Activated CD4-positive, alpha-beta T cell treated with anti-CD3 and anti-CD28 coated beads, Interleukin-2, amount 10 ng/mL, durations not matched to agents 7 days and 5 days (primary cell): ENCODE measurements around the gene CLTRN. TPM values are rescaled to one million over a fixed set of nuclear protein-coding genes. Genes with fewer than 3 reads are reported as not detected.
"Not testable (repeated sequence)": the region's sequence is repeated elsewhere in the genome, so short reads cannot be mapped to it uniquely, and the experiment has no call there.

Experiments used
- CTCF ChIA-PET: fragments of 350-600 bp; sonication (Branson Sonifier 250); formaldehyde crosslinking; loops from one replicate; lab custom pipeline; 2021; ENCODE audit warnings: antibody characterized with exemption; lab: Charles Lee
- POLR2A ChIA-PET: fragments of 350-600 bp; sonication (Branson Sonifier 250); formaldehyde crosslinking; loops from one replicate; lab custom pipeline; 2021; ENCODE audit warnings: antibody characterized with exemption; lab: Charles Lee
- DNase-seq: peaks from one replicate; pipeline ENCODE4 v3.0.0-alpha.2; 2020
- H3K27ac Mint-ChIP-seq: one replicate; pipeline ENCODE4 v1.8.0; 2021; ENCODE audit warnings: mild to moderate bottlenecking, moderate library complexity, mixed read lengths
- H3K27me3 Mint-ChIP-seq: one replicate; pipeline ENCODE4 v1.8.0; 2021; ENCODE audit warnings: mixed read lengths
- H3K36me3 Mint-ChIP-seq: one replicate; pipeline ENCODE4 v1.8.0; 2021; ENCODE audit warnings: low read depth, mixed read lengths
- H3K4me1 Mint-ChIP-seq: one replicate; pipeline ENCODE4 v1.8.0; 2021; ENCODE audit warnings: mixed read lengths
- H3K4me3 Mint-ChIP-seq: one replicate; pipeline ENCODE4 v1.8.0; 2021; ENCODE audit warnings: mild to moderate bottlenecking, moderate library complexity, mixed read lengths
- H3K9me3 Mint-ChIP-seq: one replicate; pipeline ENCODE4 v1.8.0; 2021; ENCODE audit warnings: mixed read lengths
- total RNA-seq, 2 experiments: library from RNA; stranded (reverse); gene quantifications; one replicate each; pipeline ENCODE4 v1.2.3, GENCODE V29; 2021

Gene CLTRN
- total RNA-seq, 2 experiments from 2014 or later: 0.17 to 0.21 TPM

DNA sequence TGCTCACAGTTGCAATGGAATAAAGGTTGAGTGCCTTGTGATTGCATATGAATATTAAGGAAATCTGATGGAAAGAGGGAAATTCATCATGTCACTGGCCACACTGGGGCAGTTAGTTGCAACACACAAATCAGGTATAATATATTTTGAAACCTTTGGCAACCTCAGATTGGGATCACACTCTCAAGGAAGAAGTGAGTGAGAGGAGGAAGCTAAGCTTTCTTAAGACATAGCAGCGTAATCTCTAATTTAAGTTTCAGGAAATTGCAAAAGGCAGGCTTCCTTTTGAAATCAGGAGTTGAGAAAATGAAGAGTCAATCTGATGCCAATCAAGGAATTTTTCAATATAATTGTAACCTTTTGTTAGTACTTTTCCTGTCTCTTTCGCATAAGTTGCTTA, 12.3 kb upstream of the CLTRN start:
- CTCF ChIA-PET: no interaction called here
- Mint-ChIP-seq H3K27ac (no peak overlapping the region), H3K27me3 (no peaks in the 10 kb centered on the region), H3K4me3 (no peak overlapping the region), H3K36me3 (no peaks in the 10 kb centered on the region), H3K9me3 (no peaks in the 10 kb centered on the region), H3K4me1 (peaks cover 23% of the 10 kb centered on the region)
- POLR2A ChIA-PET: no interaction called here
- no peak for DNase-seq

DNA sequence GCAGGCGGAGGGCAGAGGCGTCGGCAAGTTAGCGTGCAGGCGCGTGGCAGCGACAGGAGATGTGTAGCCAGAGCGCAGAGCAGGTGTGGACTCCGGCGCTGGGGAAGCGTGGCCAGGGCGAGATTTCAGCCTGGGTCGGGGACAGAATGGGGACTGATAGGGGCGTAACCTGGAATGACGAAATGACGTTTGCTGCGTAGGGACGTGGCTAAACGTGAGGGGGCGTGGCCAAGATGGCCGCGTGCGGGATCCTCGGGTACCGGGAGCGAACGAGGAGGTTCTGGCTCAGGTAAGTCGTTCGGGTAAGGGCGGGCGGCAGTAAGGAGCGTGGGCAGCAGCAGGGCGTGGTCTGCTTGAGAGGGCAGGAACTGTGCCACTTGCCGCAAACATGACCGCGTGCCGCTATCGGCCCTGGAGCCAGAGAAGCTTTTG, 10.9 kb upstream of the CLTRN start:
- peak; percentile 79 for DNase-seq

DNA sequence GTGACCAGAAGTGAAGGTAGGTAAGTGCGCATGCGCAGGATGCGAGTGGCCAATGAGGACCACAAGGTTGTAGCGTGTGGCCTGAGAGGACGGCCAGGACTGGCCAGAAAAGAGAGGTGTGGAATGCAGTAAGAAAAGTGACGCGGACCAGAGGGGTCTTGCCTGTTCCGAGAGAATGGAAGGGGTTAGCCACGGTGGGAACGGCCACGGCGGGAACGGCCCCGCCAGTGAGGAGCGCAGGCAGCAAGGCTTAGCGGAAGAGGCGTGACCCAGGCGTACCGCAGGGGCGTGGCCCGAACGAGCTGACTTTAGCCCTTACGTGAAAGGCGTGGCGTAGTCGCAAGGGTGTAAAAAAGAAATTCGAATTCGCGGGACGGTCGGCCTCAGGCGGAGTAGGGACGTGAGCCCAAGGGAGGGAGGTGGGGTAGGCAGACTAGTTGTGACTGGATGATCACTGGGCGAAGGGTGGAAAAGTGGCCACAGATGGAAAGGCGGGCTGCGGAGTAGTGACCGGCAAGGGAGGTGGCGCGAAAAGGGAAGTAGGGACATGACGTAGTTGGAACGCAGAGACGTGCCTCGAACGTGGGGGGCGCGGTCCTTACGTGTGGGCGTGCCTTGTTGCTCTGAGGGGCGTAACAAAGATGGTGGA, 10.4 kb upstream of the CLTRN start:
- CTCF ChIA-PET: no interaction called here
- POLR2A ChIA-PET: interaction anchor here (0.7 to 1.0 kb wide), 2 partner anchors 76 to 1980 kb away, joined by 3 read pairs; no protein-coding TSS in a partner anchor
- Mint-ChIP-seq H3K4me3 (no peak overlapping the region), H3K27ac (no peak overlapping the region), H3K36me3 (no peaks in the 10 kb centered on the region), H3K9me3 (no peaks in the 10 kb centered on the region), H3K4me1 (peaks cover 20% of the 10 kb centered on the region), H3K27me3 (no peaks in the 10 kb centered on the region)
- DNase-seq: peak; percentile 88

More for the DNA sequence above, 10.9 kb upstream of the CLTRN start:
- Mint-ChIP-seq H3K4me3 (no peak overlapping the region), H3K27ac (no peak overlapping the region), H3K4me1 (peaks cover 23% of the 10 kb centered on the region), H3K9me3 (no peaks in the 10 kb centered on the region), H3K36me3 (no peaks in the 10 kb centered on the region), H3K27me3 (no peaks in the 10 kb centered on the region)
- CTCF ChIA-PET: no interaction called here
- POLR2A ChIA-PET: interaction anchor here (1.0 kb wide), 1 partner anchor 75 kb away, joined by 3 read pairs; no protein-coding TSS in a partner anchor

DNA sequence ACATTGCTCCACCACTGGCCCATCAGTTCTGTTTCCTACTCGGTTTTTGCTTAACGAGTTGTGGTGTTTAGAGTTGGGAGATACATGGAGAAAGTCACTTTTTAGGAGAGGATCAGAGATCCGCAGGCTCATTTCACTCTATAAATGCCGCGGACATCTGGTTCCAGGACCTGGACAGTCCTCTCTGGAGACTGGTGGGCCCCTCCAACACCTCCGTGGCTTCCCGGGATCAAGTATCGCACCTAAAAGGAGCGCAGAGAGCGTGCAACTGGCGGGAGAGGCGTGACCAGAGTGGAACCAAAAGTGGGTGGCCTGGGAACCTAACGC, 9.9 kb upstream of the CLTRN start:
- ChIA-PET CTCF (no interaction called here), POLR2A (interaction anchor here (0.7 to 1.0 kb wide), 2 partner anchors 76 to 1980 kb away, joined by 3 read pairs; no protein-coding TSS in a partner anchor)
- DNase-seq: no peak
- no peaks in the 10 kb centered on the region for H3K27me3 Mint-ChIP-seq
- no peak overlapping the region for H3K4me3 Mint-ChIP-seq
- peaks cover 20% of the 10 kb centered on the region for H3K4me1 Mint-ChIP-seq
- no peaks in the 10 kb centered on the region for H3K36me3 Mint-ChIP-seq
- no peaks in the 10 kb centered on the region for H3K9me3 Mint-ChIP-seq
- no peak overlapping the region for H3K27ac Mint-ChIP-seq

DNA sequence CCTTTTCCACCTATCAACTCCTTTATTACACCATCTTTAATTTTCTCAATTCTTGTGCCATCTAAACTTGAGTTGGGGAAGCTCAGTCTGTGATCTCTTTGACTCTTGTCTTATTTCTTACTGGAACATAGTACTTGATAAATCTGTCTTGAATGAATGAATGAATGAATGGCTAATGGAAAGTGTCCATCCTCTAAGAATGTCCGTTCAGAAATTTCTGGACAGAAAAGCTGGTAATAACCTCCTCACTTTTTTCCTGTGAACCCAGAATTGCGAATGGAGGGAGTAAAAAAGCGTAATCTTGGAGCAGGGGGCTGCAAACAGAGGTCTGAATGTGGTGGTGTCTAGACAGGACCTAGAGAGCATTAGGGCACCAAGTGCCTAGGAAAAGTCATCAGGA, 9.4 kb upstream of the CLTRN start:
- Mint-ChIP-seq H3K9me3 (no peaks in the 10 kb centered on the region), H3K27me3 (no peaks in the 10 kb centered on the region), H3K27ac (no peak overlapping the region), H3K4me3 (no peak overlapping the region), H3K36me3 (no peaks in the 10 kb centered on the region), H3K4me1 (peaks cover 17% of the 10 kb centered on the region)
- CTCF ChIA-PET: no interaction called here
- DNase-seq: no peak
- POLR2A ChIA-PET: no interaction called here

DNA sequence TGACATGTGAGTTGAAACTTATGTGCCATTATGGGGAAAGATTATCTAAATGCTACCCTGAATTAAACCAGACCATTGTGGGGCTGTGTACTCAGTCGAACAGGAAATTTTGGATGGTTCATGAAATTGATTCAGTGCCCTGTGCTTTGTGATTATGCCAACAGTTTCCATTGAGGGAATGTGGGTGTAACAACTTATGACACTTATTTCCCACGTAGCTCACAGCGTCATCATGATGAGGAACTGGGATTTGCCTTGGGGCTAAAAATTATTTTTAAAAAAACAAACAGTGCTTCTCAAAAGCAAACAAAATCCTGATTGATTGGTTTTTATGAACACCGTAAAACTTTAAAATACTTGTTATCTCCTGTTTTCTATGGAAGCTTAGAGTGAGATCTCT, 8.3 kb upstream of the CLTRN start:
- Mint-ChIP-seq H3K4me1 (peaks cover 15% of the 10 kb centered on the region), H3K27ac (no peak overlapping the region), H3K36me3 (no peaks in the 10 kb centered on the region), H3K9me3 (no peaks in the 10 kb centered on the region), H3K27me3 (no peaks in the 10 kb centered on the region), H3K4me3 (no peak overlapping the region)
- ChIA-PET CTCF (no interaction called here), POLR2A (no interaction called here)
- no peak for DNase-seq

DNA sequence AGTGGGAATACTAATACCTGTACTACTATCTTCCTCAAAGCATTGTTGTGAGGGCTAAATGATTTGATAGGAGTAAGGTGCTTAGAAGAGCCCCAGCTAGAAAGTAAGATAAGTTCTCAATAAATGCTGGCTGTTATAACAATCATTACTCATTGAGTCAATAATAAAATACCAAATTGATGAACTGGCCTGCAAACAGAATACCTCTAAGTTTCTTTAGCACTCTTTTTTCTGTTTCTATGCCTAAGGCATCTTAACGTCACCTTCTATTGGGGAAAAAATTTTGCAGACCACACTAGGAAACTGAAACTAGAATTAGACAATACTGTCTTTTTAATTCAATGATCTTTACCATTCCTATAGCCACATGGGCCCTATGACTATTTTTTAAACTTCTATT, 1.2 kb downstream of the CLTRN start:
- Mint-ChIP-seq H3K27me3 (peaks cover 9% of the 10 kb centered on the region), H3K36me3 (no peaks in the 10 kb centered on the region), H3K4me3 (no peak overlapping the region), H3K4me1 (no peaks in the 10 kb centered on the region), H3K9me3 (no peaks in the 10 kb centered on the region), H3K27ac (no peak overlapping the region)
- ChIA-PET CTCF (interaction anchor here (0.5 kb wide), 1 partner anchor 1118 kb away, joined by 3 read pairs; no protein-coding TSS in a partner anchor), POLR2A (no interaction called here)
- DNase-seq: no peak

DNA sequence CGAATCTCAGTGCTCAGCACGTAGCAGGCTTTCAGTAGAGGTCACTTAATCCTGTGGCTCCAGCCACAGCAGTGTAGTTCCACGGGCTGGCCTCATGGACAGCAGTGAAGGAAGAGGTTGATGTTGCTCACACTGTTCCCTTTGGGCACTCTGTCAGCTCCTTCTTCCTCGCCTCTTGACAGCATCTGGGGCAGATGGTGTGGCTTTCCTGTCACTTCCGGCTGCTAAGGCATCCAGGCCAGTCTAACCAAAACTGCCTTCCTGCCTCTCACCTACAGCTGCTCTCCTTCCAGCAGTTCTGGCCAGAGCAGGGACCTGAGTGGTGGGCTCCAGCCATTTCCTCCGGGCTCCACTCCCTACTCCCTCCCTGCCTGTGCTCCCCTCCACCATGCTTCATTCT, 9.8 kb downstream of the CLTRN start:
- H3K4me3 Mint-ChIP-seq, H3K27me3 Mint-ChIP-seq, H3K4me1 Mint-ChIP-seq, CTCF ChIA-PET, POLR2A ChIA-PET, DNase-seq, H3K36me3 Mint-ChIP-seq, H3K27ac Mint-ChIP-seq, H3K9me3 Mint-ChIP-seq: not testable (repeated sequence)

DNA sequence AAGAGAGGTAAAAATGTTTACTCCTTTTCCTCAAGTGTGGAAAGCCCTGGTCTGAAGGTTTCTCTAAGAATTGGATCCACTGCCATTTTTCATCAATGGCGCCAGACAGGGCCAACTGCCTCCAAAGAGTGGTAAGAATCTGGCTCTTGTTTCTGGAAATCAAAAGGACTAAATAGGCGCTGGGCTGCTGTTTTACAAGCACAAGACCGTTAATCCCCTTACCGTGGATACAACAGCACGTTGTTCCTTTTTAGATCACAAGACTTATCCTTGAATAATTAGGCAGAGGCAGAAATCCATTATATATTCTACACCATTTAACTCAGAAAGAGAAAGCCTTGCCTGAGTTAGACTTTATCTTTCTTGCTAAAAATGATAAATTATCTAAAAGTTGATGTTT, 10.6 kb downstream of the CLTRN start:
- Mint-ChIP-seq H3K4me1 (no peaks in the 10 kb centered on the region), H3K9me3 (no peaks in the 10 kb centered on the region), H3K27me3 (peaks cover 2% of the 10 kb centered on the region), H3K27ac (no peak overlapping the region), H3K4me3 (no peak overlapping the region), H3K36me3 (no peaks in the 10 kb centered on the region)
- no peak for DNase-seq
- ChIA-PET POLR2A (no interaction called here), CTCF (no interaction called here)

DNA sequence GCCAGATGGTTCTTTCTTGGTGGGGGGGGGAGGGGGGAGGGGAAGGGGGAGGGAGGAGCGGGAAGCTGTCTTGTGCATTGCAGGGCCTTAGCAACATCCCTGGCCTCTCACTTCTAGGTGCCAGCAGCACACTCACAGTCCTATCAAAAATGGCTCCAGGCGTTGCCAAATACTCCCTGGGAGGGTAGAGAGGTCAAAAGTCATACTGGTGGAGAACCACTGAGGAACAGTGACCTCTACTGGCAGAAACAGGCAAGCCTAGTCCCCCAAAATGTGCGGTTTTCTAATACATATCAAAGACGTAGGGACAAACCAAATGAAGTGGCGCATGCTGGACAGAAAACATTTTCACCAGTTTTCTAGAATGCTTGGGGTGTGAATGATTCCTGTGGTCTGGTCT, 17.1 kb downstream of the CLTRN start:
- H3K36me3 Mint-ChIP-seq, H3K4me1 Mint-ChIP-seq, DNase-seq, H3K4me3 Mint-ChIP-seq, H3K9me3 Mint-ChIP-seq, POLR2A ChIA-PET, CTCF ChIA-PET, H3K27ac Mint-ChIP-seq, H3K27me3 Mint-ChIP-seq: not testable (repeated sequence)

DNA sequence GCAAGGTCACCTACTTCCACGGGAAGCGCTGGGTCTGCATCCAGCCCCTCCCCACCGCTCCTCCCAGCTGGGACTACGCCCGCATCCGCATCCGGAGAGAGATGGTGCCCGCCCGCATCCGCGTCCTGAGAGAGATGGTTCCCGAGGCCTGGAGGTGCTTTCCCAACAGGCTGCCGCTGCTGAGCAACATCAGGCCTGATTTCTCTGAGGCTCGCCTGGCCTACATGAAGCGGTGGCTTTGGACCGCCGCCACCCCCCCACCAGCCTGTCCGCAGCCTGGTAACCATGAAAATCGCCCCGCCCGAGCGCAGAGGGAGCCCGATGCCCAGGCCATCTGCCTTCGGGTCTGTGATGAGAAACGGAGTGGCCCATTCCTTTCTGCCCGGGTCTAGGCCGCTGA, 18.1 kb downstream of the CLTRN start:
- H3K36me3 Mint-ChIP-seq: no peaks in the 10 kb centered on the region
- H3K27me3 Mint-ChIP-seq: peaks cover 2% of the 10 kb centered on the region
- H3K9me3 Mint-ChIP-seq: no peaks in the 10 kb centered on the region
- DNase-seq: no peak
- ChIA-PET POLR2A (no interaction called here), CTCF (no interaction called here)
- H3K4me3 Mint-ChIP-seq: no peak overlapping the region
- H3K27ac Mint-ChIP-seq: no peak overlapping the region
- H3K4me1 Mint-ChIP-seq: peaks cover 6% of the 10 kb centered on the region

DNA sequence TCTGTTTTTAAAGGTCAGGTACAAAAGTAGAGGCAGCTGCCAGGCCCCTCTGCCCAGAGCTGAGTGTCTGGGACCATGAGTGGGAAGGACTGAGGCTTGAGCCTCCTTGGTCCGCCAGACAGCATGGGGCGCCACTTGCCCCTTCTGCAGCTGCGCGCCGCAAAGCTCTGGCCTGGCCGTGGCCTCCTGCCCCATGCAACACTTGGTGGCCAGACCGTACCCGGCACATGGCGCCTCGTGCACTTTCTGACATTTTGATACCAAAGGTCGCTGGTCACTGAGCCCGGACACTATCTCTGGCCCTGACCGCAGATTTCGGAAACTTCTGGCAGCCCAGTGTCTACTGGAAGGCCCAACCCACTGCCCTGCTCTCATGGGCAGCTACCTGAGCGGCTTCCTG, 18.6 kb downstream of the CLTRN start:
- CTCF ChIA-PET: no interaction called here

DNA sequence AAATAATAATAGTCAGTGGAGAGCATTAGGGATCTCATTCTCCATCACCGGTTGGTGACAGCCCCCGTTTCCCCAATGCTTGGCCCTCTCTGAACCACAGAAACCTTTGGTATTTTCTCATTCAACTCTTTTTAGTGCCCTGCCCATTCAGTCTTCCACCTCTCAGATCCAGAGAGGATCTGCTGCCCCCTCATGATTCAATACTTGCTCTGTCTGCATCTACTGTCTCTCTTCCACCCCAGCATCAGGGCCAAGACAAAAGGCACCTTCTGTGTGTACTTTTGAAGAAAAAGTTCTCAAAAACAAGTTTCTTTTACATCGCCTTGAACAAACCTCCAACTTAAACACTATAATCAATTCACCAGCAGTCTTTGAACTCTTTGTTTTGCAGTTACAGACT, 19.3 kb downstream of the CLTRN start:
- DNase-seq: no peak
- no peaks in the 10 kb centered on the region for H3K9me3 Mint-ChIP-seq
- no peaks in the 10 kb centered on the region for H3K36me3 Mint-ChIP-seq
- peaks cover 2% of the 10 kb centered on the region for H3K27me3 Mint-ChIP-seq
- ChIA-PET POLR2A (no interaction called here), CTCF (no interaction called here)
- no peak overlapping the region for H3K27ac Mint-ChIP-seq
- H3K4me3 Mint-ChIP-seq: no peak overlapping the region
- H3K4me1 Mint-ChIP-seq: peaks cover 6% of the 10 kb centered on the region

More for the DNA sequence above, 18.6 kb downstream of the CLTRN start:
- no peaks in the 10 kb centered on the region for H3K36me3 Mint-ChIP-seq
- peaks cover 6% of the 10 kb centered on the region for H3K4me1 Mint-ChIP-seq
- no peaks in the 10 kb centered on the region for H3K9me3 Mint-ChIP-seq
- H3K4me3 Mint-ChIP-seq: no peak overlapping the region
- POLR2A ChIA-PET: no interaction called here
- H3K27ac Mint-ChIP-seq: no peak overlapping the region
- DNase-seq: no peak
- peaks cover 2% of the 10 kb centered on the region for H3K27me3 Mint-ChIP-seq

DNA sequence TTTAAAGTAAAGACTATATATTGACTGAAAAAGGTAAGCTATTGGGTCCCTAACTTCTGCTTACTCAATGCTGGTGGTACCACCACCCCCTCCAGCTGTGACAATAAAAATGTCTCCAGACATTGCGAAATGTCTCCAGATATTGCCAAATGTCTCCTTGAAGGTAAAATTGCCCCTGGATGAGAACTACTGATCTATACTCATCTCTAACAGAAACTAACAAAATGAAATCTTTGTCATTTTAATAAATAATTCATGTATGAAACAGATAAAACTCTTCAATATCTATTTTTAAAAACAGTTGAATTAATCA, 20.1 kb downstream of the CLTRN start:
- ChIA-PET POLR2A (no interaction called here), CTCF (no interaction called here)
- no peak for DNase-seq
- H3K27ac Mint-ChIP-seq: no peak overlapping the region
- H3K36me3 Mint-ChIP-seq: no peaks in the 10 kb centered on the region
- no peaks in the 10 kb centered on the region for H3K9me3 Mint-ChIP-seq
- H3K27me3 Mint-ChIP-seq: peaks cover 2% of the 10 kb centered on the region
- H3K4me1 Mint-ChIP-seq: peaks cover 6% of the 10 kb centered on the region
- no peak overlapping the region for H3K4me3 Mint-ChIP-seq
